HCT116 (cell line): ENCODE results near the gene MTA1. TPM values are rescaled to one million over a fixed set of nuclear protein-coding genes. Genes with fewer than 3 reads are reported as not detected.

ENCODE experiments used
- ATAC-seq: fragments of 200-7000 bp; cut with Tn5 transposase; 2 replicates; pipeline ENCODE4 v1.9.1; 2020; ENCODE audit warnings: mild to moderate bottlenecking, moderate library complexity
- BruUV-seq: library from RNA; stranded (reverse); fragments of 400-500 nt; replicated peaks from 2 replicates; lab custom pipeline; 2021; lab: Mats Ljungman, UMichigan
- CTCF ChIA-PET: fragments of 300-600 bp; sonication (Branson Sonifier 250); formaldehyde crosslinking; loops from one replicate; lab custom pipeline; 2021; ENCODE audit warnings: antibody characterized with exemption; lab: Charles Lee
- POLR2A ChIA-PET: fragments of 300-600, 350-600 bp; sonication (Branson Sonifier 250); formaldehyde crosslinking; loops from one replicate; lab custom pipeline; 2021; ENCODE audit warnings: antibody characterized with exemption; lab: Charles Lee
- RAD21 ChIA-PET, 2 experiments: fragments of 300-600 bp; sonication (Branson Sonifier 250); formaldehyde crosslinking; loops; one replicate each; lab custom pipeline; 2023; ENCODE audit warnings: low total read pairs in 2 of 2; ENCODE audit not compliant: uncharacterized antibody in 2 of 2, unreplicated experiment in 2 of 2, low non-redundant PET in 1 of 2; lab: Charles Lee
- DNase-seq: peaks from one replicate; pipeline ENCODE4 v3.0.0-alpha.2; 2010; ENCODE audit warnings: low read depth, low spot score
- H2AFZ ChIP-seq: fragments of 200-600 bp; shearing (Covaris generic), sonication (generic); 2 replicates; pipeline ENCODE4 v1.6.1; 2017; ENCODE audit warnings: low read depth, mixed run types, mixed read lengths, antibody characterized with exemption, low read length; ENCODE audit not compliant: poor library complexity, severe bottlenecking
- H3K27ac ChIP-seq: 2 replicates; pipeline ENCODE4 v1.5.1; 2012; ENCODE audit warnings: low read depth, low read length
- H3K27me3 ChIP-seq: fragments of 200-600 bp; sonication (generic); 2 replicates; pipeline ENCODE4 v1.6.1; 2016; ENCODE audit warnings: mixed run types, low read length, mixed read lengths; ENCODE audit not compliant: insufficient read depth
- H3K36me3 ChIP-seq, 2 experiments: fragments of 200-500 bp in 1 of 2; fragments of 200-600 bp in 1 of 2; sonication (Bioruptor generic) in 1 of 2; sonication (generic) in 1 of 2; 2 replicates each; pipeline versions ENCODE4 v1.5.1 to v1.6.1; 2014 to 2016; ENCODE audit warnings: low read length in 2 of 2, inconsistent platforms in 1 of 2, mixed read lengths in 1 of 2, mixed run types in 1 of 2; ENCODE audit not compliant: insufficient read depth in 2 of 2, control insufficient read depth in 1 of 2
- H3K4me1 ChIP-seq, 2 experiments: fragments of 200-600 bp in 1 of 2; sonication (generic) in 1 of 2; 2 replicates each; pipeline versions ENCODE4 v1.5.1 to v1.6.1; 2012 to 2017; ENCODE audit warnings: low read length in 2 of 2, inconsistent platforms in 1 of 2, mild to moderate bottlenecking in 1 of 2, mixed read lengths in 1 of 2, mixed run types in 1 of 2, moderate library complexity in 1 of 2; ENCODE audit not compliant: insufficient read depth in 2 of 2, control insufficient read depth in 1 of 2
- H3K4me2 ChIP-seq: fragments of 200-600 bp; sonication (generic); 2 replicates; pipeline ENCODE4 v1.6.1; 2017; ENCODE audit warnings: mixed run types, low read length, mixed read lengths
- H3K4me3 ChIP-seq, 2 experiments: fragments of 200-600 bp in 1 of 2; sonication (generic) in 1 of 2; replicated peaks in 1 of 2; 2 replicates each; pipeline ENCODE4 v1.5.1; 2011 to 2016; ENCODE audit warnings: low read length in 2 of 2, control low read depth in 1 of 2, low read depth in 1 of 2, mild to moderate bottlenecking in 1 of 2, mixed read lengths in 1 of 2, mixed run types in 1 of 2
- H3K79me2 ChIP-seq: fragments of 200-600 bp; sonication (generic); 2 replicates; pipeline ENCODE4 v1.6.1; 2017; ENCODE audit warnings: mild to moderate bottlenecking, mixed run types, low read length, moderate library complexity, mixed read lengths; ENCODE audit not compliant: insufficient read depth
- H3K9ac ChIP-seq: fragments of 200-600 bp; sonication (generic); 2 replicates; pipeline ENCODE4 v1.6.1; 2016; ENCODE audit warnings: low read length, mixed read lengths
- H3K9me2 ChIP-seq: fragments of 200-600 bp; sonication (generic), shearing (Covaris generic); 2 replicates; pipeline ENCODE4 v1.6.1; 2017; ENCODE audit warnings: mixed run types, mild to moderate bottlenecking, moderate library complexity; ENCODE audit not compliant: insufficient read depth
- H3K9me3 ChIP-seq, 2 experiments: fragments of 200-500 bp in 1 of 2; fragments of 200-600 bp in 1 of 2; sonication (Bioruptor generic) in 1 of 2; sonication (generic) in 1 of 2; 2 replicates each; pipeline ENCODE4 v1.6.1; 2014 to 2017; ENCODE audit warnings: low read length in 2 of 2, mixed read lengths in 2 of 2, inconsistent platforms in 1 of 2, low read depth in 1 of 2, mild to moderate bottlenecking in 1 of 2, mixed run types in 1 of 2, moderate library complexity in 1 of 2; ENCODE audit not compliant: control insufficient read depth in 1 of 2, insufficient read depth in 1 of 2
- H4K20me1 ChIP-seq: fragments of 200-600 bp; sonication (generic), shearing (Covaris generic); 2 replicates; pipeline ENCODE4 v1.6.1; 2017; ENCODE audit warnings: mixed run types, mild to moderate bottlenecking, moderate library complexity; ENCODE audit not compliant: insufficient read depth
- CEBPB ChIP-seq: IDR thresholded peaks from 2 replicates; pipeline ENCODE4 v1.6.1; 2012; ENCODE audit warnings: low read depth
- EGR1 ChIP-seq: IDR thresholded peaks from 2 replicates; pipeline ENCODE4 v1.6.1; 2012; ENCODE audit warnings: low read depth
- ELF1 ChIP-seq: IDR thresholded peaks from 2 replicates; pipeline ENCODE4 v1.6.1; 2012; ENCODE audit warnings: low read depth, borderline replicate concordance
- EZH2 ChIP-seq: fragments of 200-600 bp; sonication (generic); IDR thresholded peaks from 2 replicates; pipeline ENCODE4 v1.6.1; 2017; ENCODE audit warnings: antibody characterized with exemption, mixed run types
- EZH2phosphoT487 ChIP-seq: fragments of 200-600 bp; IDR thresholded peaks from 2 replicates; pipeline ENCODE4 v1.6.1; 2018; ENCODE audit warnings: antibody characterized with exemption, borderline replicate concordance
- JUND ChIP-seq: IDR thresholded peaks from 2 replicates; pipeline ENCODE4 v1.6.1; 2012
- MAX ChIP-seq: IDR thresholded peaks from 2 replicates; pipeline ENCODE4 v1.6.1; 2012
- POLR2AphosphoS5 ChIP-seq: IDR thresholded peaks from 2 replicates; pipeline ENCODE4 v1.6.1; 2011; ENCODE audit warnings: mild to moderate bottlenecking, low read depth, low read length, moderate library complexity
- RAD21 ChIP-seq: IDR thresholded peaks from 2 replicates; pipeline ENCODE4 v1.6.1; 2012; ENCODE audit warnings: low read depth, mild to moderate bottlenecking
- REST ChIP-seq: IDR thresholded peaks from 2 replicates; pipeline ENCODE4 v1.6.1; 2012; ENCODE audit warnings: low read depth
- YY1 ChIP-seq: IDR thresholded peaks from 2 replicates; pipeline ENCODE4 v1.6.1; 2011; ENCODE audit warnings: low read length, low read depth, moderate library complexity, mild to moderate bottlenecking; ENCODE audit not compliant: insufficient replicate concordance; ENCODE audit errors: extremely low read depth
- ZBTB33 ChIP-seq: IDR thresholded peaks from 2 replicates; pipeline ENCODE4 v1.6.1; 2011; ENCODE audit warnings: mild to moderate bottlenecking, low read length, moderate library complexity; ENCODE audit not compliant: insufficient replicate concordance; ENCODE audit errors: extremely low read depth
- intact Hi-C: fragments of 100-400 bp; cut with micrococcal nuclease; formaldehyde crosslinking; loops from 2 replicates; pipeline ENCODE4 v1.10.0; 2022
- total RNA-seq: library from RNA; stranded (reverse); gene quantifications from one replicate; pipeline ENCODE4 v1.2.1, GENCODE V29; 2021; ENCODE audit not compliant: unreplicated experiment

Gene MTA1
- total RNA-seq, 1 experiment from 2014 or later = 229 TPM

- Histone ChIP-seq H4K20me1 (no peaks in the 10 kb centered on the region), H3K9me3 (no peaks in the 10 kb centered on the region), H3K9me2 (no peaks in the 10 kb centered on the region), H2AFZ (no peak overlapping the region), H3K4me2 (no peak overlapping the region), H3K36me3 (no peaks in the 10 kb centered on the region), H3K27me3 (no peaks in the 10 kb centered on the region), H3K9ac (no peak overlapping the region), H3K4me1 (no peaks in the 10 kb centered on the region)
- DNase-seq (no peak), ATAC-seq (no peak)
- no TSS peak for BruUV-seq
- CTCF ChIA-PET = no interaction called here
- no peak for TF ChIP-seq EZH2
- TF ChIP-seq REST = no peak
- no peak for TF ChIP-seq ZBTB33
- TF ChIP-seq RAD21 = no peak
- no peak for TF ChIP-seq EGR1
- TF ChIP-seq EZH2phosphoT487 = no peak
- no peak for TF ChIP-seq YY1
- TF ChIP-seq MAX = no peak
- no peak for TF ChIP-seq POLR2AphosphoS5
- TF ChIP-seq CEBPB = no peak
- no peak for TF ChIP-seq JUND
- no peak for TF ChIP-seq ELF1
- TF ChIP-seq, all 23 proteins: peak for 0
- no peak overlapping the region for H3K27ac ChIP-seq
- RAD21 ChIA-PET = no interaction called here
- POLR2A ChIA-PET = no interaction called here
- no peak overlapping the region for H3K4me3 ChIP-seq
- intact Hi-C loops = no loop called here
- no peaks in the 10 kb centered on the region for H3K79me2 ChIP-seq
These were observed 82.1 kb downstream of the MTA1 start for GRCh38 chr14:105501504-105502291.
